ENCODE measurements around the gene DDX47.
"Not testable (repeated sequence)": the region's sequence is repeated elsewhere in the genome, so short reads cannot be mapped to it uniquely, and the experiment has no call there.

The DDX47 gene

DNA sequence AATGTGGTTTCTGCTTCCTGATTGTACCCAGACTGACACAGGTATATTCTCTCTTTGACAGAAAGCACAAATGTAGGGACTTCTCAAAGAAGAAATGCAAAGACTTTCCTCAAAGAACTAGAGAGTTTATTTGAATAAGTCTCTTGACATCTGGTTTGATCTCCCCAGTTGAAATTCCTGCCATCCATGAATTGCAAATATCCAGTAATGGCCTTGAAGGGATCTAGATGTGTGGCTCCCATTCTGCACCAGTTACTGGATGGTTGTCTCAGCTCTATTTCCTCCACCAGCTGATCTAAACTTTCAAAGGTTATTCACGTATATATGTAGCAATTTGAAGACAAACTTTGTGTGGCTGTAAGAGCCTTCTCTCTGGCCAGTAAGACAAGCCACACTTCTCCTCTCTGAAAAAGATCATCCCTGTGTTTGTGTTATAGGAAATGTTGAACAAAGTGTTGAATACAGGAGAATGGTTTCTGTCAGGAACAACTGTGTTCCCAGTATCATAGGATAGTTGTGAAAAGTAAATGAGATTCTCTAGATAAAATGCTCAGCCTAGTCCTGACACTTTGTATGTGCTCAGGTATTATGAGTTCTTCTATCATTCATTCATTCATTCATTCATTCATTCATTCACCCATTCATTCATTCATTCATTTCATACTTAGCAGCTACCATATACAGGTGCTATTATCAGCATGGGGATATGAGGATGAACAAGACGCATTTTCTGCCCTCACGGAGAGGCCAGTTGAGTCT lies 55.5 kb downstream of the DDX47 start:
- no peak for TF ChIP-seq ZFX (IDR thresholded peaks at IDR 0.05)
- TF ChIP-seq, protein P1, sequence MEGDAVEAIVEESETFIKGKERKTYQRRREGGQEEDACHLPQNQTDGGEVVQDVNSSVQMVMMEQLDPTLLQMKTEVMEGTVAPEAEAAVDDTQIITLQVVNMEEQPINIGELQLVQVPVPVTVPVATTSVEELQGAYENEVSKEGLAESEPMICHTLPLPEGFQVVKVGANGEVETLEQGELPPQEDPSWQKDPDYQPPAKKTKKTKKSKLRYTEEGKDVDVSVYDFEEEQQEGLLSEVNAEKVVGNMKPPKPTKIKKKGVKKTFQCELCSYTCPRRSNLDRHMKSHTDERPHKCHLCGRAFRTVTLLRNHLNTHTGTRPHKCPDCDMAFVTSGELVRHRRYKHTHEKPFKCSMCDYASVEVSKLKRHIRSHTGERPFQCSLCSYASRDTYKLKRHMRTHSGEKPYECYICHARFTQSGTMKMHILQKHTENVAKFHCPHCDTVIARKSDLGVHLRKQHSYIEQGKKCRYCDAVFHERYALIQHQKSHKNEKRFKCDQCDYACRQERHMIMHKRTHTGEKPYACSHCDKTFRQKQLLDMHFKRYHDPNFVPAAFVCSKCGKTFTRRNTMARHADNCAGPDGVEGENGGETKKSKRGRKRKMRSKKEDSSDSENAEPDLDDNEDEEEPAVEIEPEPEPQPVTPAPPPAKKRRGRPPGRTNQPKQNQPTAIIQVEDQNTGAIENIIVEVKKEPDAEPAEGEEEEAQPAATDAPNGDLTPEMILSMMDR (conservative IDR thresholded peaks at IDR 0.05) = no peak
- H3K27ac ChIP-seq = no peak overlapping the region

DNA sequence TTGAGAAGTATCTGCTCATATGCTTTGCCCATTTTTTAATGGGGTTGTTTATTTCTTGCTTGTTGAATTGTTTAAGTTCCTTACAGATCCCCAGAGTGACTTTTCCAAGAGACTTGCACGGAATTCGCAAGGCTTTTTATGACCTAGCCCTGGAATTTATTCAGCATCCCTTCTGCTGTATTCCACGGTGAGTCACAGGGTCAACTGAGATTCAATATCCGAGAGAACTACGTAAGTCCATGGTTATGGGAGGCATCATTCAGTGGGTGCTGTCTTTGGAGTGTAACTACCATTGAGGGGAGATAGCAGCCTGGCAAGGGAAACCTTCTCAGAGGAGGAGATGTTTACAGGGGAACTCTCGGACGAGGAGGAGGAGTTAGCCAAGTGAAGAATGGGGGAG lies 57.3 kb downstream of the DDX47 start:
- TF ChIP-seq, protein P1 (conservative IDR thresholded peaks at IDR 0.05) = no peak
- TF ChIP-seq ZFX (IDR thresholded peaks at IDR 0.05) = no peak
- no peak overlapping the region for H3K27ac ChIP-seq

DNA sequence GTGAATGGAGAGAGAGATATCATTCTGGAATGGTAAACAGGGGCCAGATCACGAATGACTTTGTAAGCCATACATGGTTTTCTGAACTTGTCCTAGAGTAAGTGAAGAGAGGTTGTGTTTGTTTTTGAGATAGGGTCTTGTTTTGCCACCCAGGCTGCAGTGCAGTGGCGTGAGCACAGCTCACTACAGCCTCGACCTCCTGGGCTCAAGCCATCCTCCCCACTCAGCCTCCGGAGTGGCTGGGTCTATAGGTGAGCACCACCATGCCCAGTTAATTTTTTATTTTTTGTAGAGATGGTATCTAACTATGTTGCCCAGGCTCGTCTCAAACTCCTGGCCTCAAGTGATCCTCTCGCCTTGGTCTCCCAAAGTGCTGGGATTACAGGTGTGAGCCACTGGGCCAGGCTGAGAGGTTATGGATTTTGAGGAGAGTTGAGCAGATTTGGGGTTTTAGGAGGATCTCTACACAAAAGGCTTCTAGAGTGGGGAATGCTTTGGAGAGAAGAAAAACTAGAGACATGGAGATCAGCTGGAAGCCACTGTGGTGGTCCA lies 58.5 kb downstream of the DDX47 start:
- TF ChIP-seq, protein P1 (conservative IDR thresholded peaks at IDR 0.05) = no peak
- TF ChIP-seq ZFX (IDR thresholded peaks at IDR 0.05) = no peak
- H3K27ac ChIP-seq = peak overlapping the region; percentile 85

DNA sequence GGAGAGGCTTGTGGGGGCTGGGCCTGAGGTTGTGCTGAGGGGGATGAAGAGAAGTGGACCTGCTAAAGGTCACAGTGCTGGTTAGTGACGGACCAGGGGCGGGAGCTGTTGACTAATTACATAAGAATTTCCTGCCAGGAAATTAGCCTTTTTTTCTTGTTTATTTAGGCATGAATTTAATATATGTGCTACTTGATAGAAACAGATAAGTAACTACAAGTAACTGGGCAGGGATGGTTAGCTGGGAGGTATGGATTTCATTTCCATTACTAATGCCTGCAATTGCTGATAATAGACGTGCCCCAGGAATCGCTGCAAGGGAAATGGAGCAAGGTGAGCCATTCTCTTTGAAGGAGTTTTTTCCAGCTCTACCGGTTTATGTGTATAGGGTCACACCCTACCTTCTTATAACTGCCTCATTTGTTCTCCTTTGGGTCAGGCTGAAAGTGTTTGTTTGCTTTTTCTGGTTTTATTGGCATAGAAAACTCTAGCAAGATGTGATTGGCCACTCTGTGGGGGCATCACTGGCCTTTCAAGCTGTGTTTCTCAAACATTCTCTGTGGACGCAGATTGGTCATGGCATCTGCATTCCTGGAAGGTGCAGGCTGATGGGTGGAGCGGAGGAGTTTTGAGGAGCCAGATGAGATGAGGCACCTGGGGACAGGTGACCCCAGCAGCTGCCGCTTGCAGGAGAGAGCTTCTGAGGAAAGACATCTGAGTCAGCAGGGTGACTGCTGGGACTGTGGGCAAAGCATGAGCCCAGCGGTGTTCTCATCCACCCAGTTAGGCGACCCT lies 59.2 kb downstream of the DDX47 start:
- peak overlapping the region; percentile 85 for H3K27ac ChIP-seq
- TF ChIP-seq, protein P1 (conservative IDR thresholded peaks at IDR 0.05) = no peak
- TF ChIP-seq ZFX (IDR thresholded peaks at IDR 0.05) = no peak

DNA sequence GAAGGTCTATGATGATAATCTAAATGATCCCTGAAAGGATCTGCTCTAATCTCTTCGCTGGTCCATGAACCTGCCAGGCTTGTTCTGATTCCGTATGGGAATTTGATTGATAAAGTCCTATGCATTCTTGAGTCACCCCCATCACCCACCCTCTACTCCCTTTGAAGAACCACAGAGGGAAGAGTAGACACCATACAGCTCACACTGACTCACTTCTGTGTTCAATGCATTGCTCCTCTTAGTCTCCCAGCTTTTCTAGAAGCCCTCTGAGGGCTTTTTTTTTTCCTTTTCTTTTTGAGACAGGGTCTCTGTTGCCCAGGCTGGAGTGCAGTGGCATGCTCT lies 59.8 kb downstream of the DDX47 start:
- TF ChIP-seq, protein P1 (conservative IDR thresholded peaks at IDR 0.05) = no peak
- no peak for TF ChIP-seq ZFX (IDR thresholded peaks at IDR 0.05)
- peak overlapping the region; percentile 85 for H3K27ac ChIP-seq

DNA sequence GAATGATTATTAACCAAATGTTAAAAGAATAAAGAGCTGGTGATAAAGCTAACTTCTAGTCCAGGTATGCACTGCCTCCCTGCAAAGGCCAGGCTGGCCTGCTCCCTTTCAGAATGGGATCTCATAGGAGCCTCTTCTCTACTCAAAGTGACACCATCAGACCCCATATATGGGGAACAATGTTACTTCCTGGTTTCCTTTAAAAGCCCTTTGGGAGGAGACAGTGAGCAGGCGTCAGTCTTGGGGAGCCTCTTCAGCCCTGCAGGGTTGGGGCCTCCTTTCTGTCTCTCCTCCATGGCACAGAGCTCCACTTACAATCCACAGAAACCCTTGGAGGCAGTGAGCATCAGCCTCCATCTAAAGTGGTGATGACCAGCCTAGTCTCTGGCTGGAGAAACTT lies 60.9 kb downstream of the DDX47 start:
- TF ChIP-seq ZFX (IDR thresholded peaks at IDR 0.05) = no peak
- TF ChIP-seq, protein P1 (conservative IDR thresholded peaks at IDR 0.05) = no peak
- H3K27ac ChIP-seq = no peak overlapping the region

DNA sequence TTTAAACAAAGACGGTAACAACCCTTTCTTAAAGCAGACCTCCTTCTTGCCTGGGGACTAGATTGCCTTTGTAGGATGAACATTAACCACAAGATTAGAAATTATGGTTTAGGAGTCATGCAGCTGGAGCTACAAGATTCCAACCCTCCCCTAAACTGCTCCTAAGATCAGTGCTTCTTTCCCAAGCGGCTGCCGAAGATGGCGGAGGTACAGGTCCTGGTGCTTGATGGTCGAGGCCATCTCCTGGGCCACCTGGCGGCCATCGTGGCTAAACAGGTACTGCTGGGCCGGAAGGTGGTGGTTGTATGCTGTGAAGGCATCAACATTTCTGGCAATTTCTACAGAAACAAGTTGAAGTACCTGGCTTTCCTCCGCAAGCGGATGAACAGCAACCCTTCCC lies 62.2 kb downstream of the DDX47 start:
- not testable (repeated sequence) for H3K27ac ChIP-seq
